HG02798 (cell line): ENCODE measurements around the gene PKP1.

ENCODE experiments used
- ATAC-seq: cut with Tn5 transposase; IDR thresholded peaks from one replicate; pipeline ENCODE4 v1.9.1; 2021; ENCODE audit warnings: mild to moderate bottlenecking; ENCODE audit not compliant: unreplicated experiment, poor library complexity

The PKP1 gene

DNA sequence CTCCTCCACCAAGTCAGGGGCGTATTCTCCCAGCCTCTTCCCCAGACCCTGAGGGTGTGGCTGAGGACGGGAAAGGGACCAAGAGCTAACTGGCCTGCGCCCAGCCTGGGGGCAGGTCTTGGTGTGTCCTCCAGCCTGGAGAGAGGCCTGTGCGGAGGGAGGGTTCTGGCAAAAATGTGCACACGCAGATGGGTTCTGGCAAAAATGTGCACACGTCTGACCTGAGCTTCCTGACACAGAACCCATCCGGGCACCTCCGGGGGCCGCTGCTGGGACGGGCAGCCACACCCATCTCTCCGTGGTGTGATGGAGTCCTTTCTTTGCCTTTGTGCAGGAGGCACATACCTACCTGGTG lies 23.1 kb upstream of the PKP1 start:
- no peak for ATAC-seq

DNA sequence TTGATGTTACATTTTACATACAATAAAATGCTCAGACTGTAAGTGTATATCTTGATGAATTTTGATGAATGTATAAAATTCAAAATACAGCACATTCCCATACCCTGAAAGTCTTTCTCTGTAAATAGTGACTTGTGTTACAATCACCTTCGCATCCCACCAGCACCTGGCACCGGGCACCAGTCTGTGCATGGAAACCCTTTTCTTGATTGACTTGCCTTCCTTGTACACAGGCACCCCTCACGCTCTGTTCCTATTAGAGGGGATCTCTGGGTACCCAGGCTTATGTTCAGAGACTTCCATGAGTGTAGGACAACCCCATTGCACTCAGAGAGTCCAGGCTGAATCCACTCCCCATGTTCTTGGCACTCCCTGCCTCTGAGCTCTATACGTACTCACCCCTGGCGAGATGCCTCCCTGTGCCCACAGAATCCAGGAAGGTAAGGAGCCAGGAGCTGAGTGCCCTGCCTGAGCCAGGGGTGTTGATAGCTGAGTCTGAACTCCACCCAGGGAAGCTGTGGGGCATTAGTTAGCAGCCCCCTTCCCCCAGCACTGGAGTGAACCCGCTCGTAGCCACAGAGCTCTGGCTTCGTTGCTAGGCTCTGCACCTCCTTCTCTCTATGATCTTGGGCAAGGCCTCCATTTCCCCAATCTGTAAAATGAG lies 22.5 kb upstream of the PKP1 start:
- no peak for ATAC-seq

DNA sequence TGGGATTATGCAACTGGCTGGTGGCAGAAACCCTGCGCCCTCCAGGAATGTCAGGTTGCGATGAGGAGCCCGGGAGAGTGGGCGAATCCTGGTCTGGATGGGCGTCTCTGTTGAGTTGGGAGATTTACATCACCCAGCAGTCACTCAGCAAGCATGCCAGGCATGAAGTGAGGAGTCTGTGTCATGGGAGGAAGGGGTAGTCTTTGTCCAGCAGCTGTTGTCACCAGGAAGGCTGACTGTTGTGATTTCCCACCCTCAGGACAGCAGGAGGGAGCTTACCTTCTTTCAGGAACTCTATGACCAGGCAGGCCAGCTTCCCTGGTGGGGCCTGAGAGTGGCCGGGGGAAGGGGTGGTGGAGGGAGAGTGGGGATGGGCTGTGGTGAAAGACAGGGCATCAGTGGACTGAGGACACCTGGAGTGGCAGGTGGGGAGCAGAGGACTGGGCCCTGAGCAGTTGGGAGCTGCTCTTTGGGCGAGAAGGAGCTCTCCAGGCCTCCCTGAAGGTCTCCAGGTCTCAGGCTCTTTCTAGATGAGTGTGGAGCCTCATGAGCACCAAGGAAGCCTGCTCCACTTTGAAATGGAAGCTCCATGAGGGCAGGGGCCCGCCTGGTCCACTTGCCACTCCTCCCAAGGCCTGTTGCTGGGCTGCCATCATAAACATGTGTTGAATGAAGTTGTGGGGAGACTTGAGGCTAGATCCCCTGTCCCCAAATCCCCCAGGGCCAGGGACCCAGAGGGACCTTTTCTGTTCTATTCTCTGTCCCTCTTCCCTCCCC lies 21.3 kb upstream of the PKP1 start:
- no peak for ATAC-seq

DNA sequence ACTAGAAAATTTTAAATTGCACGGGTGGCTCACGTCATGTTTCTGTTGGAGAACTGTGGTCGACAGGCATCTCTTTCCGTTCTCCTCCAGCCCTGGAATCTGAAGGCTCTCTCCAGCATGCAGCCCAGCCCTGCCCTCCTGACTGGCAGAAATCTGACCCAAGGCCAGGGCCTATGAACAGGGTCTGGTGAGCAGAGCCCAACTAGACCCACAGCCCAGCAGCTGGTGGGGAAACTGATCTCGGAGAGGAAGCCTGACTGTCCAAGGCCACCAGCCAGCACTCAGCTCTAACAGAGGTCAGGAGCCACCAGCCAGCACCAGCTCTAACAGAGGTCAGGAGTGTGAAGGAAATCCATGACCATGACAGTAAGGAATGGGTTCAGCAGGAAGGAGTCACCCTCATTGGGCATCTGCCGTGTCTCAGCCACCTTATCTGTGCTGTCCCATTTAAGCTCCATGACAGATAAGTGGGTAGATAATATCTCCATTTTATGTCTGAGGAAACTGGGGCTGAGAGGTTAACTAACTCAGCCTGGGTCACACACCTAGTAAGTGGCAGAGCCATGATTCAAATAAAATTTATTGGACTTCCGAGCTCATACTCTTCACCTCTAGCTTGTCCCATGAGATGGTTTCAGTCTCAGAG lies 20.2 kb upstream of the PKP1 start:
- no peak for ATAC-seq

DNA sequence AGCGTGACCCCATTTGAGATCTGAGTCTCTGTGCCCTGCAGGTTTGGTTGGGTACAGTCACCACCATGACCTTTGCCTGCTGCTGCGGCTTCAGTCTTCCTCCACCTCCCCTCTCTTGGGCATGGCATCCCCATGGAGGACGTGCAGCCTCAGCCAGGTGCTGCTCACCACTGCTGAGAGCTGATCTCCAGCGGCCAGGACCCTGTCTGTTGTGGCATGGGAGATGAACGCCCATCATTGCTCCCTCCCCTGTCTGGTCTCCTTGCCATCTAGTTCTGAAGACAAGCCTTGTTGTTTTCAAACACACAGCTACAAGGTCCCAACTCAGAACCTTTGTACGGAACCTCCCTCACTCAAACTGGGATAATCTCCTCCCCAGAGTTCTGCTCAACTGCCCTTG lies 19.2 kb upstream of the PKP1 start:
- ATAC-seq = no peak

DNA sequence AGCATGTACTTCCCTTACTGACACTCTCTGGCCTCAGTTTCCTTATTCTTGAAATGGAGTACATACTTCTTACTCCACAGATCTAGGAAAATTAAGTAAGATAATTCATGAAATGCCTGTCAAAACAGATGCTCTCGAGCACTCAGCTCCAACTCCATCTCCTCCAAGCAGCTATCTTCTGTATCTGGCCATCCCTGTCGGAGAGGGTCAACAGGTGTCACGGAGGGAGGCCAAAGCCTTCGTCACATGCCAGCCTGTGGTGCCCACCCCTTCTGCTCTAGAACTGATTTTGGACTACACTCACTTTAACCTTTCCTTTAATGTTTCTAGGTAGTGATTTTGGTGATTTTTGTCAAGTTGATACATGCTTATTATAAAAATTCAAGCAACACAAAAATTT lies 18.8 kb upstream of the PKP1 start:
- ATAC-seq = no peak

DNA sequence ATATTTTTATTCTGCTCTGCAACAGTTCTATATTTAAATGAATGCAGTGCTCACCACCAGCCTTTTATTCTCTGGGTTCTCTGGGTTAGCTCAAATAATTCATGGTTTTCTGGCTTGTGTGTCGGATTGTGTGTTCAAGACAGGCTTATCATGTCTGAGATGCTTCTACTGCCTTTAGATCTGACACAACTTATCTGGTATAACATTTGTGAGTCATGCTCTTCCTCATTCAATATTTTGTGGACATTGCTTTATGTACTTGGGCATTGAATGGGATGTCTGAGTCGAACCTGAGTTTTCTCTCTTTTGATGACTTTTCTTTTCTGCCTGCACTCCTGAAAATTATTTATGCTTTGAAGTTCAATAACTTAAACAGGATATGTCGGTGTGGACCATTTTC lies 17.6 kb upstream of the PKP1 start:
- ATAC-seq = no peak

DNA sequence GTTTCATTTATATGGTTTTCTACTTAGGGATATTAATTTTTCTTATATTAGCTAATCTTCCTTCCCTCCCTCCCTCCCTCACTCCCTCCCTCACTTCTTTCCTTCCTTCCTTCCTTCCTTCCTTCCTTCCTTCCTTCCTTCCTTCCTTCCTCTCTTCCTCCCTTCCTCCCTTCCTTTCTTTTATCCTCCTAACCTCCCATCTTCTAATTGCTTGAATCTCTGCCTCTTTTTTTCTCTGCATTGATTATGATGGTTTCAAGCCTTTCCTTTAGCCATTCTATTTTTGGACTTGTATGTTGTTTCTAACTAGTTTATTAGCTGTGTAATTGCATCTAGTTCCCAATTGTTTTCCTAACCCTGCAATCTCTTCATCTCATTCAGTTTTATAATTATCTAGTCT lies 17.0 kb upstream of the PKP1 start:
- no peak for ATAC-seq

DNA sequence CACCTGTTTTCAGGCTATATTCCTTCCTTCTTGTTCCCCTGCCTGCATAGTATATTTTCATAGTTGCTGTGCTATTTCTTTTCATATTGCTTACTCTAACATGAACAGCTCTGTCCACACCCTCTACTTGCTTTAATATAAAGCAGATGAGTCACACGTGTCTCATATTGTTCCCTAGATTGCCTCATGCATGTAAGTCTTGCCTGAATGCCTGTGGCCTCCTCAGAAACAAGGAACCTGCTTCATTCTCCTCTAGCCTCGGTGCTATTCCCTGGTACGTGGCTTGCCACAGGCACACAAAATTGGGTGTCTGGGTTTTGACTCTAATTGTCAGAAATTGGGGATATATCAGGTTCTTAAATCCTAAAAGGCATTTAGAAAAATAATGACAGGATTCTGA lies 16.5 kb upstream of the PKP1 start:
- no peak for ATAC-seq

DNA sequence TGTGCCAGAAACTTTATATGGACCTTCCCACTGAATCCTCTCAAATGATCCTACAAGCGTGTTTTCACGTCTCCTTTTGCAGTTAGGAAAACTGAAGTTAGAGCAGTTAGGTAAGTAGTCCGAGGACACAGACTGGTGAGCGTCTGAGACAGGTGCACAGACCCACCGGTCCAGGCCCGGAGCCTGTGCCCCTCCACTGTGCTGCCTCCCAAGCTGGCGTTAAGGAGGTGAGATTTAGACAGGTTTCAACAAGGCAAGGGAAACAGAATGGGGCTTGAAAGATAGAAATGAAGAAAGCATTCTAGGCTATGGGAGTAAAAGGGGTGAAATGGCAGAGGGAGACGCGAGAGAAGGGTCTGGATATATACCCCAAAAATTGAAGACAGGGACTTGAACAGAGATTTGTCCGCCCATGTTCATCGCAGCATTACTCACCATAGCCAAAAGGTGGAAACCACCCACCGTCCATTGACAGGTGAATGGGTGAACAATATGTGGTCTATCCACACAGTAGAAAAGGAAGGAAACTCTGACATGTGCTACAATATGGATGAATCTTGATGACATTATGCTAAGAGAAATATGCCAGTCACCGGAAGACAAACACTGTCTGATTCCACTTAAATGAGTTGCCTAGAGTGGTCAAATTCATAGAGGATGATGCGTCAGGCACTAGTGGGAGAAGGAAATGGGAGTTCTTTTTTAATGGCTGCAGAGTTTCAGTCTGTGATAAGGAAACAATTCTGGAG lies 15.7 kb upstream of the PKP1 start:
- ATAC-seq = no peak

DNA sequence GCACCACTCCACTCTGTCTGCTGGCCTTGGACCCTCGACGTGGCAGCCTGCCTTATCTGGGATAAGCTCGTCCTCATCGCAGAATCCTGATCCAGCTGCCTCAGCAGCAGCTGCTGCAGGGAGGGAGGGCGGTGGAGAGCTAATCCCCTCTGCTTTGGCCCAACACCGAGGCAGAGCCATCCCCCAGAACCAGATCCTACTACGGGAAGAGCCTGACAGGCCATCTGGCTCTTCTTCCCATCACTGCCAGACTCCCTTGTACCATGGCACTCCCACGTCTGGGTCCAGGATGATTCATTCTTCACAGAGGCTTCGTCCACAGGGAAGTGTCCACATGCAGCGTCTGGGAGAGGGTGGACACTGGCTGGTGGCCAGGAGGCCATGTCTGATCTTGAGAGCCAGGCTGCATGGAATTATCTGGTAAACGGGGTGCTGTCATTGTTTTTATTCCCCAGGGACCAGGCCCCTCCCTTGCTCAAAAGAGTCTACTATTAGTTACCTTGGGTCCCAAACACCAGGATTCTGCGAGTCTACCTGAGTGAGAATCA lies 14.6 kb upstream of the PKP1 start:
- ATAC-seq = no peak

DNA sequence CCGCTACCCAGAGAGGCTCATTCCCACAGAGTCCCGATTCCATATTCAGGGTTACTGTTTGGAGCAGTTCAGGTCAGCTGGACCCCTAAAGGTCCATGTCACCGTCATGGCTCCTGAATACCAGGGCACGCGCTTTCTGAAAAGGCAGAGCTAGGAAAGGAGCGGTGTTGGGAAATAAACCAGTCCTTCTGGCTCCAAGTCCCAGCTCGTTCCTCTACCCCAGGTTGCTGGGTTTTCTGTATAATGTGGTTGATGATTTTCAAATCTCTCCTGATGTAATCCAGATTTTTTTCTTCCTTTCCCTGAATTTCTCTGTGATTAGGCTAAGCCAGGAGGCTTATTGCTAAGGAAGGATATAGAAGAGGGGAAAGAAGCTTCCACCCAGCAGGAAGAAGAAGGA lies 14.0 kb upstream of the PKP1 start:
- no peak for ATAC-seq

DNA sequence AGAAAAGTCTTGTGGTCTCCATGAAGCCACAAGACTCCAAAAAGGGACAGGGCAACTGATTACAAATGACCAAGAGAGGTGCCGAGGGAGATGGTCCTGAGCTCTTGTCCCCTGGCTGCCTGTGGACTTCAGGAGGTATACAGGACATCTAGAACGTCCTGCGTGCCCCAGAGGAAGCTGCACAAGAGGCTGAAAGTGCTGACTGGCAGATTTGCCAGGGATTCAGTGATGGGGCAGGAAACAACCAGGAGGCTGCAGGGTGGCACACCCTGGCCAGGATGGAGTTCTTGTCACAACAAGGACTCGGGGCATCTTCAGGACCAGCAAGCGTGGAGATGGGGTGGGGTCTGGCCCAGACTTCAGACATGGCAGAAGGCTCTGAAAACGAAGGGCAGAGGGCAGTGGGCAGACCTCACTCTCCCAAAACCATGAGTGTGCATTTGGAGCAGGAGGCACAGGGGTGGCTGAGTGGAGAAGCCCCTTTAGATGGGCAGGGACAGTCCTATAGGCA lies 13.4 kb upstream of the PKP1 start:
- no peak for ATAC-seq

DNA sequence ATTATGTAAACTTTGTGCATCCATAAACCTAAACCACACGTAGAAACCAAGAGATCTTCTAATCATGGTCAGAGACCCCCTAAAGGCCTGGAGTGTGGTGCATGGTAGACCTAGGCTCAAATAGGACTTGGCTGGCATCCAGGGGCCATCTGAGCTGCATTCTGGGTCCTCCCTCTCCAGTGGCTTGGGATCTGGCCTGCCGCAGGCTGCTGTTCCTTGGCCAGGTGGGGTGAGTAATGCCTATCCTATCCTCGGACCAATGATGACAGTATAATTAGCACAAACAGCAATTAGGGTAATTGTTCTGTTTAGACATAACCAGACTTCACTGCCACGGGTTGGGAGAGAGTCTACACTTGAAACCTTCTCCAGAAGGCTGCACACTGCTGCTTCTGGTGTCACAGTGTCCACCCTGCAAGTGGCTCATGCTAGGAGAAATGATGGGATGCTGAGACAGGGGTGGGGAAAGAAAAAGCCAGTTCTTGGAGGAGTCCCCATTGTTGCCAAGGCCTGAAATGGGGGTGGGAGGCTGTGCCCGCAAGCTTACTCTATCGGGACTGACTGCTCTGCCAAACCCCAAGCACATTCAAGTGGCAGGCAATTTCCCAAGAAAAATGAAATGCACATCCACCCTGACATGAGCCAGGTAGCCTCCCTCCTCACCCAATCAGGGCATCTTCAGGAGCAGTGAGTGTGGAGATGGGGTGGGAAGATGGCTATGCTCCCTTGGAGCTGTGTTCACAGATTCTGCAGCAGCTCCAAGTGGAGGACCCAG lies 12.5 kb upstream of the PKP1 start:
- no peak for ATAC-seq

DNA sequence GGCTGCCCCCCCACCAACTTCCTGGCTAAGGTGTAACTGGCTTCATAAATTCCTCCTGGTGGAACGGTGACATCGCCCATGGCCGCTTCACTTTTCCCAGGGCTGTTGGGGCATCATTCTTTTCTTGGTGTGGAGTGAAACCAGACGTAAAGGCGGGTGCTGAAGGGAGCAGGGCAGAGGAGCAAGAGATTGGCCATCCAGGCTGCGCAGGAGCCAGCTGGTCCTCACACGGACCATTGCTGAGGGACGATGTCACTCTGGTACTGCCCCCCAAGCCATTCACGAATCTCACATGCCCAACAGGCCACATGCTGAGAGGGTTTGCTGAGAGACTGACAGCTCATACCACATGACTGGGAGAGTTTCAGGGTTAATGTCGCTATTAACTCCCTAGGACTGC lies 10.5 kb upstream of the PKP1 start:
- ATAC-seq = no peak

DNA sequence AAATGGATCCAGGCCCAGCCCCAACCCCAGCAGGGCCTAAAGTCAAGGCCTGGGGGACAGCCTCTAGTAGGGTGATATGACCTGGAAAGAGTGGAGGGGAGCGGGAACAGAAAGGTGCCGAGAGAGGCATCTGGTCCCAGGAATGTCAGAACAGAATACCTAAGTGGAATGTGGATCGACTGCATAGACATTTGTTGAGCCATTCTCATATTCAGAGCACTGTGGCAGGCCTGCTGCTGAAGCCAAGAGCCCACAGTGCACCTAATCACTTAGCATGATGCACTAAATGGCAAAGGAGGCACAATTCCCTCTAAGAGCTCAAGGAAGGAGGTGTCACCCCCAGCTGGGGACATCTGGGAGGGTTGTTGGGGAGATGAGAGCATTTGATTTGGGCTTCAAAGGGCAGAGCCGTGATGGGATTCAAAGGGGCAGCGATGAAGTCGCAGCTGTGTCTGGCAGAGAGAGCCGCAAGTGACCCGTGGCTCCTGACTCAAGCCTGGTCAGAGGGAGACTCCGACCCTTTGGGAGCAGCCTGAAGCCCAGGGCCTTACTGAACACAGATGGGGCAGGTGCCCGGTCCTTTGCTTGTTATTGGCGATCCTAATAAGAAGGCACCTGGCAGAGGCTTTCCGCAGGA lies 8.6 kb upstream of the PKP1 start:
- ATAC-seq = no peak

DNA sequence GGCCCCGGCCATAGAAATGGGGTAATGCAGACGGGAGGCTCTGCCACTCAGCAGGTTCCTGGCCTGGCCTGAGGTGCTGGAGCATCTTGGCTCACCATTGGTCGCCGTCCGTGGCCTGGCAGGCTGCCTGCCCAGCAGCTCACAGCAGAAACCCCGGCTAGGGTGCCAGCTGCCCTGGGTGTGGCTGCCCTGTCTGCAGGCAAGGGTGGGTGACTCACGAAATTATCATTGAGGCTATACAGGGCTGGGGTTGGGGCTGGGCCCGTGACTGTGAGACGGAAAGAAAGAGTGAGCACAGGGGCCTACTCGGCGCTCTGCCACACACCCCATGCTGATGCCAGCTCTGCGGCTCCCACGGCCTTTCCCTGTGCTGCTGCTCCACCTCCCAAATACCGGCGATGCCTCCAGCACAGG lies 8.0 kb upstream of the PKP1 start:
- ATAC-seq = no peak

DNA sequence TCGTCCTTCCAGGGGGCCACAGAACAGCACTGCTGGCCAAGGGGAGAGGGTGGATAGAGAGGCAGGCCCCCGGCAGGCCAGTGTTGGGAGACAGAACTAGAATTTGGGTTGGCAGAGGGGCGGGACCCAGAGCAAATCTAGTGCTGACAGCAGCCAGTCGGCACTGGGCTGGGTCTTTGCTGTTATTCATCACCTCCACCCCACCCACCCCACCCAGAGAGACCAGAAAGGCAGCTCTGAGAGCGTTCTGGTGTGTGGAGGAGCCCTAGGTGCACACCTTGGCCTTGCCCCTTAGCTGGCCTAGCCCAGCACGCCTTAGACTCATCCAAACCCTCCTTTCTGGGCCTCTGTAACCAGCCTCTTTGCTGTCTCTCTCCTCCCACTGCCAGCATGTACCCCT lies 6.4 kb upstream of the PKP1 start:
- ATAC-seq = no peak

DNA sequence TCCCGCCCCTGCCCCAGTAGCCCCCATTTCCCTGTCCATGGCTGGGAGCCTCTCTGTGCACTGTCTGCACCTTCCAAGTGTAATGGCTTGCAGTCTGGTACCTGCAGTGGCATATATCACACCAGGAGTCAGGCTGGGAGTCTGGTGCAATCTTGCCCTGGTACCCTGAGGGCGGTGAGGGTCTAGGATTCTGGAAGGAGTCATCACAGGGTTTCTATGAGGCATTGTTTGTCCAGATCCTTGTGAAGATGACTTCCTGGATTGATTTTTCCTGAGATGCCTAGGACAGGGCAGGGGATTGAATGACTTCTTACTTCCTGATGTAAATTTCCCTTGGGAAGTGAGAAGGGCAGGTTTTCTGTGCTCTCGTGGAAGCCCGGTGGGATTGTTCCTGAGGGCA lies 5.9 kb upstream of the PKP1 start:
- ATAC-seq = no peak
